T-helper 2 cell treated with Interferon-gamma antibody and Interleukin-4, amounts not matched to agents 100 ng/mL and 5 ng/mL, for 36 hours (primary cell): ENCODE data around the gene HAUS3. TPM values are rescaled to one million over a fixed set of nuclear protein-coding genes. Genes with fewer than 3 reads are reported as not detected.

Experiments used
- intact Hi-C: fragments of 100-400 bp; cut with micrococcal nuclease; formaldehyde crosslinking; loops from one replicate; pipeline ENCODE4 v1.15.1; 2023
- total RNA-seq: library from RNA; stranded (reverse); gene quantifications from 2 replicates; pipeline ENCODE4 v1.2.3, GENCODE V29; 2022

HAUS3 gene
- total RNA-seq, 1 donor from 2014 or later = 28.0 TPM

DNA sequence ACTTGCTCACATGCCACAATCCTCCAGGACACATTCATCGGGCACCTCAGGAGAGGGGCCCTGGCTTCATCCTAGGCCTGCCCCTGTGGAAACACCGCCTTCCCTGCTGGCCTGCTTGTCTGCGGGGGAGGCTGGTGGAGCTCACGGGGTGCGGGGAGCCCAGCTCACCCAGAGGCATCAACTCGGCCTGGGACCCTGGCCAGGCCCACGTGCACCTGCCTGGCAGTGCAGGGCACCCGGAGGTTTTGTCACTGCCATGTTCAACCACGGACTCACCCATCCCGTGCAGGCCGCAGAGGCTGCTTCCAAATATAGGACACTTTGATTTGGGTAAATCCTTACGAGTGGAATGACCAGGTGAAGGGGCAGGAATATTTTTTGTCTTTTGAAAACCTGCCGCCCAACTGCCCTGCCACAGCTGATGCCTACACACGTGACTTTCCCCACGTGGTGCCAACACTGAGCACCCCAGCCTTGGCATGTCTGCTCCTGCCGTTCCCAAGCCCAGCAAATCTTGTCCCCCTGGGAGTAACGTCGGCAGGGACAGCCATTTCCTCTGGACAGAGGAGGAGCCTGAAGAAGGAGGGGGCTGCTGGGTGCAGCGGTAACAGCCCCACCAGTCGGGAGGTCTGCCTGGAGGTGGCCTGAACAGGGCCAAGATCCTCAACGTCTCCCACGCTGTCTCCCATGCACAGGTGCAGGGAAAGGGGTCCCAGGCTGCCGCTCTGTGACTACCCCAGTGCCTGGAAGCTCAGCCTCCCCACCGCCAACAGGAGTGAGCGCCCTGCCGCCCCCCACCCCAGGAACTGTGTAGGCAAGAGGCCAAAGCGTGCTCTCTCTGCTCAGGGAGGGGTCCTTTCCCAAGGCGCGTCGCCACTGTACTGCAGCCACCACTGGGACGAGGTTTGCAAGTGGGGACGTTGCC lies 11.5 kb upstream of the HAUS3 start:
- intact Hi-C loops = no loop called here

DNA sequence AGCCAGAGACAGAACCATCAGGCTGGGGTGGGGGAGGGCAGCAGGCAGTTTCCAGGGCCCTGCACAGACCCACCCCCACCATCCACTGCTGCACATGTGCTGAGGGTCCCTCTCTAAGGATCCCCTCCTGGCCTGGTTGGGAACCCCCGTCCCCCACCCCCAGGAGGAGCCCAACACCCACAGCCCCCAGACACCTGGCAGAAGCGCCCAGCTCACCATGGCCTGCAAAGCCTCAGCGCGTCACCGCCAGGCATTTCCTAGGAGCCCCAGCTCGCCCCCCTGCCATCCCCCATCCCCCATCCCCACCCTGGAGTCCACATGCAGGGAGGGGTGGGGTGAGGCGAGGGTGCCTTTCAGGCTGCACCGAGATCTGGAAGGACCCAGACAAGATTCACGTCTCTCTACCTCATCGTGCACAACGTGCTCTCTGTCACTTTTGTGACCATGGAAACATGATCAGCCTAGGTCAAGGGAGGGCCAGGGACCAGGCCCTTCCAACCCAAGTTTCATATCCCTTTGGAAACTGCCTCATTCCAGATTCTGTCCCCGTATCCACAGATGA lies 10.7 kb upstream of the HAUS3 start:
- intact Hi-C loops = no loop called here

DNA sequence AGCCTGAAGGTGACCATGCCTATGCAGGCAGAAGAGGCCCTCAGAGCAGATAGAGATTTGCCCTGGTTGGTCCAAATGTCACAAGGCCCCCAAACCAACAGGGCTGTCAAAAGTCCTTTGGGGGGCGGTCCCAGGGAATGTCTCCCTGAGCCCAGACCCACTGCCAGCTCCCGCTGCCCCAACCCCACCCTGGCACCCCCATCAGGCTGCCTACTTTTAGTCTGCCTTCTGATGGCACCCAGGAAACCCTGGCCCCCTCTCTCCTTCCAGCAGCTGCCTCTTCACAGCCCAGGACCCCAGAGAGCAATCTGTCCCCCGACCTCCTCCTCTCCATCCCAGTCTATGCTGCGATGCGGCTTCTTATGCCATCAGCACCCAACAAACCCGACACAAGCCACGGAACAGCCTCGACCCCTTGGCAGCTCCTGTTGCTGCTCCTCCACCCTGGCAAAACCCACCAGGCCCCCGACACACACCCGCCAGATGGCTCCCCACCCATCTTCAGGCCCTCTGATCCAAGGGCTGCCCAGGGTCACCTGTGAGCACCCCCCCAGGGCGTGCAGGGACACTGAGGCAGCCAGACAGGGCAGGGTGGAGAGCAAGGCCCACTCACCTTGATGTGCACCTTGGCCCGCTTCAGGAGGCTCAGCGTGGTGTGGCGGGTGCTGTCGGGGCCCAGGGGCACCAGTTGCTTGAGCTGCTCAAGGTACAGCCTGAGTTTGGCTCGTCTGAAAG lies 10.0 kb upstream of the HAUS3 start:
- intact Hi-C loops = no loop called here

DNA sequence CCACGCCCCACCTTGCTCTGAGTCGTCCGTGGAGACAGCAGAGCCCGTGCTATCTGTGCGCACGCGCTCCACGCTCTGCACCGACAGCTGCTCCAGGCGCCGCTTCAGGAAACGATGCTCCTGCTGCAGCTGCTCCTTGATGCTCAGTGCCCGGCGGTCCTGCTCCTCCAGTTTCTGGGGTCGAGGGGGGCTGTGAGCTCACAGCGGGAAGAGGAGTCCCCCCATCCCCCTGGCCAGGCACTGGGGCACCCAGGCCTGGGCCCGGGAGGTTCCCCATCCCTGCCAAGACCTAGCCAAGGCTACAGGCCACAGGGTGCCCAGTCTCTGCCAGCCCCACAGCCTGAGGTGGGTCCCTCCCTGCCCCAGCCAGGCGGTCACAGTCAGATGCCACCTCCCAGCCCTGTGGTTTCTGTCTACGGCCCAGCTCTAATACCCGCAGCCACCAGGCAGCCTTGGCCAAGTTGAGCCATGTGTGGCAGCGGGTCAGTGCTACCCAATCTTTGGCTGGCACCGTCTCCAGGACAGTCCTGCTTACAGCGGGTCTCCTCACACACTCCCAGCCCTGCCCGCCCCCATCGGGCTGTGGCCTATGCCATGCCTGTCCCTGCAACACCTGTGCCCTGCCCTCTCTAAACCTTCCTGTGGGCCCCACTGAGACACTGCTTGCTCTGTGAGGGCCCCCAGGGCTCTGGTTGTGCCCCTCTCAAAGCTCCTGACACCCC lies 9.3 kb upstream of the HAUS3 start:
- intact Hi-C loops = no loop called here

DNA sequence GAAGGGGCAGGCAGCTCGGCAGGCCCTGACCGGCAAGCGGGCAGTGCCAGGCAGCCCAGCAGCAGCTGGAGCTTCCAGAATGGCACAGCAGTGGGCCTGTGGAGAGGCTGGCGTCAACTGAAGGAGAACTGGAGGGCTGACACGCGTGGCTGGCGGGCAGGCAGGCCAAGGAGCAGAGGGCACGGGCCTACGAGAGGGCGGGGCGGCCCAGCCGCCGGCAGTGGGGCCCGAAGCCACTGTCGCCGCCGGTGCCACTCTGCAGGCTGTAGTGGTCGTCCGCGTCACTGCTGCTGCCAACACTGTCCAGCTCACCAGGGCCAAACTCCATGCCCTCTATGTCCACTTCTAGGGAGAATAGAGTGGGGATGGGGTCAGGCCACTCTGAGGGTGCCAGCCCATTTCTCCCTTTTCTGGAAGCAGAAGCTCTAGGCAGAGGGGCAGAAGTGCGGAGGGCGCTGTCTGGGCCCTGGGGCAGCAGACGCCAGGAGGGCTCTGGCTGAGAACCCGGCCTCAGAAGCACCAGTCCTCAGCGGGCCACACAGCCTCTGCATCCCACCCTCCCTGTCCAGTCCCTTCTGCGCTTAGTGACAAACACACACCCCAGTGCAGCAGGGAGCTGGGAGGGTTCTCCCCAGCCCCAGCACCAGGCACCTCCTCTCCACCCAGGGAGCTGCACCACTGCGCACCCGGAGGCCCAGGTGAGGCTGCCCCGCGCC lies 8.6 kb upstream of the HAUS3 start:
- intact Hi-C loops = no loop called here

DNA sequence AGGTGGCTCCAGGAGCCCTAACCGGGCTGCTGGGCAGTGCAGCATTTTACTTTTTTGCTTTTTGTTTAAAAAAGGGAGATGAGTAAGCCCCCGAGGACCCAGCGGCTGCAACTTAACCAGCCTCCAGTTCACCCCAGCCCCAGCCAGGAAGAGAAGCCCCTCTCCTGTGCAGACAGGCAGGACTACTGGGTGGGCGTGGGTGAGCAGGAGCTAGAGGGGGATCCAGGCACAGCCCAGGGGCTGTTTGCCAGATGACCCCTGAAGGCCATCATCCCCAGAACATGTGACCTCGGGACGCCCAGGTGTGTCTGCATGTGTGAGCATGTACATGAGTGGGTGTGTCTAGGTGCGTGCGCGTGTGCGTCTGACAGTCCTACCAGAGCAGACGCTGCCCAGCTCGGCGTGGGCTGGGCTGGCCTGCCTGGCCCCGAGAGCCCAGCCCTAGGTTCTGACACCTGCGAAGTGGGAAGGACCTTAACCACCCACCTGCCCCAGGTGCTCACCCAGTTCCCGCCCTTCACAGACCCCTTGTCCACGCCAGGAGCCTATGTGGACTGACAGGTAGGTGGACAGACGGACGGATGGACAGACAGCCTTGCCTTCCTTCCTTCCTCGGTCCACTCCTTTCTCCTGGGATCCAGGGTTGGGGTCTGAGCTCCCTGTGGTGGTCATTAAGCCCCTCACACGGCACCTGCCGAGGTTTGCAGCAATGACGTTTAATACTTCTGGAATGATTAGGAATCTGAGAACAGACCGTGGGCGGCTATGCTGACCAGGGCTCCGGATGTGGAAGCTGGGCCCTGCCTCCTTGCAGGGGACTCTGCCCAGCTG lies 7.8 kb upstream of the HAUS3 start:
- intact Hi-C loops = loop anchor here (10.0 kb wide), 1 partner anchor 375 kb away; the partner anchor contains the start of gene NSD2

DNA sequence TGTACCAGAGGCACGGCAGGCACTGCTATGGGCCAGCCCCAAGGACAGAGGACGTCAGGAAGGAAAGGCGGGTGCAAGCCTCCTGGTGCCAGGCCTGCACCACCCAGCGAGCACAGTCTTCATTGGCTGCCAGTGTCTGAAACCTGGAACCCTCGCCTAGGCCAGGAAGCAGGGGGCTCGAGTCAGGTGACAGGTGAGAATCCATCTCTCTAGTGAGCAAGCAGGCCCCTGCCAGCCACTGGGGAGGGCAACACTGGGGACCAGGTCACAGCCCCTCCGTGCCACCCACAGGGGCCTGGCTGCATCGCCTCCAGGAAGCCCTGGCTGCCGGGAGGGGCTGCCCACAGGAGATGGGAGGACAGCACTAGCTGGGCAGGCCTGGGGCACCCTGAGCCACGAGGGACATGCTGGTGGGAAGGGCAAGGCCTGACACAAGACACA lies 6.9 kb upstream of the HAUS3 start:
- intact Hi-C loops = loop anchor here (10.0 kb wide), 1 partner anchor 374 kb away; the partner anchor contains the start of gene NSD2

DNA sequence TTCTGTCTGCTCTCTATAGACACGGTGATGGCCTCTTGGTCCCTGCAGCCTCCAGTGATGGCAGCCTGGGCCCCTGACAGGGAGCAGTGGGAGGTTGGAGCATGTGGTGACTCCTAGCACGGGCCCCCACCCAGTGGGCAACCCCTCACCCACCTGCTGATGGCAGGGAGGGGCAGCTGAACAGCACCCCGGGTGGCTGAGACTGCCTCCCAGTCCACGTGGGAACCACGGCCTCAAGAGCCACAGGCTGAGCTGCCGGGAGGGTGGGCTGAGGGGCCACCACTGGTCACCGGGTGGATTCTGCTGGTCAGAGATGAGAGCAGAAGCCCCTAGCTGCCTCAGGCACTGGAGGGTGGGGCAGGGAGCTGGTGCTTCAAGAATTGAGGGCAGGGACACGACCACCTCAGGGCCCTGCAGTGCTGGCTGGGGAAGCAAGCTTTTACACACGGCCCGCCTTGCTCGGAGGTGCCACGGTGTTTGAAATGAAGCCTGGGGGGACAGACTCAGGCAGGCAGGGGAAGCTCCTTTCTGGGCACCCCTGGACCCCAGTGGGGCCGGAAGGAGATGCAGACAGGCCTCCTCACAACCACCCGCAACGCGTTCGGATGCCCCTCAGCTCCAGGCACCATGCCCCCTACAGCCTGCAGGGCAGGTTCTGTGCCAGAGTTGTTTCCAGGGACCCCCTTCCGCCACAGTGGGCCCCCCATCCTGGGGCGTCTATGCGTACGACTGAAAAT lies 6.3 kb upstream of the HAUS3 start:
- intact Hi-C loops = loop anchor here (10.0 kb wide), 1 partner anchor 373 kb away; the partner anchor contains the start of gene NSD2

DNA sequence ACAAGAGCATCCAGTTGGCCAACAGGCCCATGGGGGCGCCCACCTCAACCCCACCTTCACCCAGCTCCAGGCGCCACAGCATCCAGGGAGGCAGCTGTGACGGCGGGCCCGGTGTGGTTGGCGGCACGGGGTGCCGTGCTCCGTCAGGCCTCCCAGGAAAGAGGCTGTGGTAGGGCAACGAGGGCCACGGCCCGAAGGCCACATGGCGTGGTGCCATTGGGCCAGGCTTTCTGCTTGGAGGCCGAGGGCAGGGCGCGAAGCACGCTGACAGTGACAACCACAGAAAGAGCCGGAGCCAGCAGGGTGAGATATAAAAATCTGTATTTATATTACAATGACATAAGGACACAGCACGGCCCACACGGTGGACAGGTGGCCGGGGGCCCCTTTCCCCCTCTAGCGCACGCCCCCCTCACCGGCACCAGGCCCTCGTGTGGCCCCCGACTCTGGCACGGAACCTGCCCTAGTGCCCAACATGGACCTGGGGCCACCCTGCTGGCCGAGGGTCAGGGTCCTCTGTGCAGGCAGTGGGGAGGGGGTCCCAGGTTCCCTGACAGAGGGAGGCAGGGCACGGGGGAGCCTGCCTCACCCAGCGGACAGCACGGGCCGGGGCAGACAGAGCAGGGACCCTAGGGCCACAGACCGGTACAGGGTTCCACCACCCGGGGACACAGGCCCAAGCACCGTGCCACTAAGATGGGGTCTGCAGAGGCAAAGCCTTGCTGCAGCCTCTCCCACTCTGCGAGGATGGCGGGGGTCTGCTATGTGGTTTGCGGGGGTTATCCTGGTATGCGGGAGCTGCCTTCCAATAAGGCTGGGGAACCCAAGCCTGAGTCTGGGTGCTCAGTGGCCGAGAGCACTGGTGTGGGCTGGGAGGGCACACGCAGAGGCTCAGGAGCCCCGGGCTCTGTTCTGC lies 5.5 kb upstream of the HAUS3 start:
- intact Hi-C loops = loop anchor here (10.0 kb wide), 1 partner anchor 373 kb away; the partner anchor contains the start of gene NSD2

DNA sequence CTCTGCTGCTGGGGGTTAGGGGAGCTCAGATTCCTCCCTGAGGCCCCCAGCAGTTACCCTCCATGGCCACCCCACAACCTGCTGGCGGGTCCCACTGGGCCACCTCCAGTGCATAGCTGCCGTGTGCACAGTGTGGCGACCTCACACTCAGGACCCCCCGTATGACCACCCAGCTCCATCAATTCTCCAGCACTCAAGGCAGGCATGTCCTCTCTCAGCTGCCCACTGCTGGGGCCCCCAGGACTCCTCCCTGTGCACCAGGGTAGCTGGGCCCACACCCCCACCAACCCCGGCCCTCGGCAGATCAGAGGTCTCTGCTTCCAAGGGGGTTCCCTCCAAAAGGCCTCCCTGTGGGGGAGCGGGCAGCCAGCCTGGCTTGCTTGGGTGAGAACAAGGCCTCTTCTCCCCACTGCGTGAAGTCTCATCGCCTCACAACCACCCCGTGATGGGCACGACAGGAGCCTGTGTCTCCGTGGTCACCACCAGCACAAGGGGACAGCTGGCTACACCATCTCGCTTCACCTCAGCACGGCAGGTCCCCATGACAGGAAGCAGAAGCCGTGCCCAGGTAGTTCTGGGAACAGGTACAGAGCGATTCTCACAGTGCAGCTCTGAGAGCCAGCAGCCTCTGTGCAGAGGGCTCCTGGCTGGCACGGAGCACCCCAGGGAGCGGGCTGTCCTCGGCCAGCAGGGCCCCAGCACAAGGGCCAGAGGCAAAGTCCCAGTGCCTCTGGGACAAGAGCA lies 4.6 kb upstream of the HAUS3 start:
- intact Hi-C loops = loop anchor here (10.0 kb wide), 1 partner anchor 372 kb away; the partner anchor contains the start of gene NSD2

DNA sequence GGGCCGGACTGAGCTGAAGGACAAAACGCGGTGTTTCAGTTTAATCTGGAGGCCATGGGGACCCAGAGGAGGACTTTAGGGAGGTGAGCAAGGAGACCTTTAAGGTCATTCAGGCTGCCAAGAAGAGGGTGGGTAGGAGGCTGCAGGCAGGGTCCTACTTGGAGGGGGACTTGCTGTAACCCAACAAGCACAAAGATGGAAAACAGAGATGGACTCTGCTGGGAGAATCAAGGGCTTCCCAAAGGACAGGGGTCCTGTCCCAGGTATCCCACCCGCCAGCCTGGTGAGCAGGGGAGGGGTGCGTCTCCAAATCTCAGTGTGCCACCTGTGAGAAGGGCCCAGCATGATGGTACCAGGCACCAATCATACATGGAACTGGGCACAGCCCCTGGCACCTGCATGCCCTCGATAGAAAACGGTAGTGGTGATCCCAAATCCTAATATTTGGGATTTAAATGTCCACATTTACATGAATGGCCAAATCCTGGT lies 3.9 kb upstream of the HAUS3 start:
- intact Hi-C loops = loop anchor here (10.0 kb wide), 1 partner anchor 371 kb away; the partner anchor contains the start of gene NSD2

DNA sequence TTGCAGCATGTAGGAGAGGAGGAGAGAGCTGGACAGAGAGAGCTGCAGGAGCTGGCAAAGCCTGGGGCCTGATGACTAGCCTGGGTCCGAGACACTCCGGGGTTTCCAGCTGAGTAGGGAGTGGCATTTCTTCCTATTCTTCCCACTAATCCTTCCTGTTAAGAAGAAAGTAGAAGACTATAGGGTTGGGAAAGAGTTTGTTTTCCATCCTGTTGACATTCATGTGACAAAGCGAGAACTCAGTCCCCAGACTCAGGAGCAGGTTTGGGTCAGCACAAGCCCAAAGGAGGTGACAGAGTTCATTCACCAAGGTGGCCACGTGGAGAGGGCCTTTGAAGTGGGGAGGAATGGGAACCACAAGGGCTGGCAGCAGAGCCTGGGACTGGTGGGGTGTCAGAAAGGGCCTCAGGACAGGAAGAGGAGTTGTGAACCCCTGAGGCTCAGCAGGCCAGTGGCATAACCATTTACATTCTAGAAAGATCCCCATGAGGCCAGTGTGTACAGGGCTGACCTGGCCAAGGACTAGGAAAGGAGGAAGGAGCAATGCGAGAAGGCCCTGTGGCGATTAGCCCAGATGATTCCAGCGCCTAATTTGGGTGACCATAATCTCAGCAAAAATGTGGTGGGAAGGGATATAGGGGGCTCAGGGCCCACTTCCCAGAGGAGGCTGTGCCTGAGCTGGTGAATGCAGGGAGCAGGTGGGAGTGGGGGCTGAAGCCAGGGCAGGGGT lies 3.3 kb upstream of the HAUS3 start:
- intact Hi-C loops = loop anchor here (10.0 kb wide), 1 partner anchor 370 kb away; the partner anchor contains the start of gene NSD2

DNA sequence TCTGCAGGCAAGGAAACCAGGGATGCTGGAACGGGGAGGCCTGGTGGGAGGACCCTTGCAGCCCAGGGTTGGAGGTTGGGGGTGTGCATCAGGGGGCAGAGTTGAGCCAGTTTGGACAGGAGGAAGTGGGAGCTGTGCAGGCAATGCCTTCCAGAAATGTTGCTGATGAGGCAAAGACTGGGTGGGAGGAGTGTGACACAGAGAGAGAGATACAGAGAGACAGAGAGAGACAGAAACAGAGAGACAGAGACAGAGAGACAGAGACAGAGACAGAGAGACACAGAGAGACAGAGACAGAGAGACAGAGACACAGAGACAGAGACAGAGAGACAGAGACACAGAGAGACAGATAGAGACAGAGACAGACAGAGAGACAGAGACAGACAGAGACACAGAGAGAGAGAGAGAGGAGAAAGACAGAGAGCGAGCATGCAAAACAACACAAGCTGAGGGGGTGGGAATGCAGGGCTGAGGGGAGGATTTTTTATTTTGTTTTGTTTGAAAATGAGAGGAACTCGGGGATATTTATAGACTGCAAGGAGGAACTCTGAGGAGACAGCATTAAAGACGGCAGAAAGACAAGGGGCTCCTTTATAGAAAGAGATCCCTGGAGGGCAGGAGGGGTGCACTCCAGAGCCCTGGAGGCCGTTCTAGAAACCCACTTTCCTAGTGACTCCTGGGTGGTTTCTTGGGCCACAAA lies 1.9 kb upstream of the HAUS3 start:
- intact Hi-C loops = loop anchor here (2.0 to 10.0 kb wide), 2 partner anchors 293 to 369 kb away; partner anchors contain the start of genes FAM193A and NSD2

DNA sequence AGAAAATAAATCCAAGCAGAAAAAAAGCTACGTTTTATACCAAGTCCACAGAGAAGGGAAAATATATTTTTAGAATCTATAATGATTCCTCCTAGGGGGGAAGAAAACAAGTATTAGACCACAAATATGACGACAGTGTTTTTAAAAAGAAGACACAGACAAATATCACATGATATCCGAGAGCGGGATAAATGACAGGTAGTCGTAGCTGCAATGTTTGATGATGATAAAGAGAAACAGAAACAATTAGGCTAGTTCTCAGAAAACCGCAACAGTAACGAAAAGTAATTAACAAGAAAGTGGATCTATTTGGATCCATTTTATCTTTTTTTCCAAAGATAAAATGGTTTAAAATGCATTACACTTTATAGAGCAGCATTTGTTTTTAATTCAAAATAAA lies 918 bp downstream of the HAUS3 start:
- intact Hi-C loops = loop anchor here (1.0 to 10.0 kb wide), 2 partner anchors 41 to 366 kb away; partner anchors contain the start of gene NSD2
